Measurements from ENCODE around the gene SSPN.

SSPN gene

DNA sequence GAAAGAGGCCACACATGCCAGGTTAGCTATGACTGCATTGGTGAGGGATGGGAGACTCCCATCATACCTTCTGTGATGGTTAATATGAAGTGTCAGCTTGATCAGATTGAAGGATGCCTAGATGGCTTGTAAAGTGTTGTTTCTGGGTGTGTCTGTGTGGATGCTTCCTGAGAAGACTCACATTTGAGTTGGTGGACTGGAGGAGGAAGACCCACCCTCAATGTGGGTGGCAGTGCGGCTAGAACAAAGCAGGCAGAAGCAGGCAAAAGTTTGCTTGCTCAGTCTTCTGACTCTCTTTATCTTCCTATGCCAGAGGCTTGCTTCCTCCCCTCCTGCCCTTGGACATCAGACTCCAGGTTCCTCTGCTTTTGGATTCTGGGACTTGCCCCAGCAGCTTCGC lies 88.2 kb downstream of the SSPN start:
- Histone ChIP-seq H3K4me1 (ENCODE audit: insufficient read depth, insufficient read length) (peaks cover 6% of the 10 kb centered on the region), H3K27me3 (ENCODE audit: insufficient read depth, insufficient read length) (no peaks in the 10 kb centered on the region), H3K9me3 (ENCODE audit: insufficient read depth, low read length) (no peaks in the 10 kb centered on the region), H3K36me3 (ENCODE audit: insufficient read depth, insufficient read length, low read length) (no peaks in the 10 kb centered on the region), H3K4me3 (ENCODE audit: insufficient read length, low read depth) (no peak overlapping the region), H3K9ac (ENCODE audit: insufficient read length, low read depth) (no peak overlapping the region)
- TF ChIP-seq YY1 (IDR thresholded peaks at IDR 0.05; ENCODE audit: insufficient read depth, insufficient read length) (no peak), ZNF274 (IDR thresholded peaks at IDR 0.05; ENCODE audit: low read depth, low read length) (no peak), SUZ12 (IDR thresholded peaks at IDR 0.05; ENCODE audit: extremely low read depth, insufficient read depth, insufficient read length) (no peak)
- DNase-seq (ENCODE audit: low read depth, low spot score) = no peak

DNA sequence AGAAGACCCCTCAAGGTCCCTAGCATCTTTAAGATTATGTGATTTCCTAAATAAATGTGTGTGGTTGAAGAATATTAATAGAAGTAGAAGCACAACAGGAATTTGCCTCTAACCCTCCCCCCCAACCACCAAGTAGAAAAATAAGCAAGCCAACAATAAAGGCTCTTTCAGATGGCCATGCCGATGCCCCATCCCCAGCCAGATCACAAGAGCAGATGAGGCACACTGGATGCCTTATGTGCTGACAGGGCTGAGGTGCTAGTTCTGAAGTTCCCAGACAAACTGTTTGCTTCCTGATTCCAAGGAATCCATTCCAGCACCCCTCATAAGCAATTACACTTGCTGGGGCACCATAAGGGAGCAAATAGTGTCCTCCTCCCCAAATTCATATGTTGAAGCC lies 90.0 kb downstream of the SSPN start:
- Histone ChIP-seq H3K4me1 (ENCODE audit: insufficient read depth, insufficient read length) (peaks cover 6% of the 10 kb centered on the region), H3K9ac (ENCODE audit: insufficient read length, low read depth) (no peak overlapping the region), H3K4me3 (ENCODE audit: insufficient read length, low read depth) (no peak overlapping the region), H3K36me3 (ENCODE audit: insufficient read depth, insufficient read length, low read length) (no peaks in the 10 kb centered on the region), H3K27me3 (ENCODE audit: insufficient read depth, insufficient read length) (no peaks in the 10 kb centered on the region), H3K9me3 (ENCODE audit: insufficient read depth, low read length) (no peaks in the 10 kb centered on the region)
- DNase-seq (ENCODE audit: low read depth, low spot score) = no peak
- TF ChIP-seq SUZ12 (IDR thresholded peaks at IDR 0.05; ENCODE audit: extremely low read depth, insufficient read depth, insufficient read length) (no peak), ZNF274 (IDR thresholded peaks at IDR 0.05; ENCODE audit: low read depth, low read length) (no peak), YY1 (IDR thresholded peaks at IDR 0.05; ENCODE audit: insufficient read depth, insufficient read length) (no peak)

DNA sequence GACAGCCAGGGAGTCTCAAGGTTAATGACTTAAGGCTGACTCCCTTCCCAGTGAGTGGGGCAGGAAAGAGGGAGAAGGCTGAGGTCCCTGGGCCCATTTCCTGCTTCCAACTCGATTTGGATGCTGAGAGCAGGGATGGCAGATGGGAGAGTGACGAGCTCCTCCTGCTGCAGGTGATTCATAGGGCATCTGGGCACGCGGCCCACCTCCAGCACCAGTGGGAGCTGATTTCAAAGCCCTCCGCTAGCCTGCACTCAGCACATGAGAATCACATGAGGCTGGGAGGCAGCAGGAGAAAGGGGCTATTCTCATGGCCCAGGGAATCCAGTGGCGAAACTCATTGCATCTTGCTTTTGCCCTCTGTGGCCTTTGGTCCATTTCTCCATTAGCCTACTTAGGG lies 90.8 kb downstream of the SSPN start:
- H3K36me3 ChIP-seq (ENCODE audit: insufficient read depth, insufficient read length, low read length) = no peaks in the 10 kb centered on the region
- H3K9ac ChIP-seq (ENCODE audit: insufficient read length, low read depth) = no peak overlapping the region
- peaks cover 2% of the 10 kb centered on the region for H3K4me1 ChIP-seq (ENCODE audit: insufficient read depth, insufficient read length)
- no peaks in the 10 kb centered on the region for H3K9me3 ChIP-seq (ENCODE audit: insufficient read depth, low read length)
- DNase-seq (ENCODE audit: low read depth, low spot score) = no peak
- TF ChIP-seq YY1 (IDR thresholded peaks at IDR 0.05; ENCODE audit: insufficient read depth, insufficient read length) (no peak), SUZ12 (IDR thresholded peaks at IDR 0.05; ENCODE audit: extremely low read depth, insufficient read depth, insufficient read length) (no peak), ZNF274 (IDR thresholded peaks at IDR 0.05; ENCODE audit: low read depth, low read length) (no peak)
- H3K27me3 ChIP-seq (ENCODE audit: insufficient read depth, insufficient read length) = no peaks in the 10 kb centered on the region
- no peak overlapping the region for H3K4me3 ChIP-seq (ENCODE audit: insufficient read length, low read depth)

DNA sequence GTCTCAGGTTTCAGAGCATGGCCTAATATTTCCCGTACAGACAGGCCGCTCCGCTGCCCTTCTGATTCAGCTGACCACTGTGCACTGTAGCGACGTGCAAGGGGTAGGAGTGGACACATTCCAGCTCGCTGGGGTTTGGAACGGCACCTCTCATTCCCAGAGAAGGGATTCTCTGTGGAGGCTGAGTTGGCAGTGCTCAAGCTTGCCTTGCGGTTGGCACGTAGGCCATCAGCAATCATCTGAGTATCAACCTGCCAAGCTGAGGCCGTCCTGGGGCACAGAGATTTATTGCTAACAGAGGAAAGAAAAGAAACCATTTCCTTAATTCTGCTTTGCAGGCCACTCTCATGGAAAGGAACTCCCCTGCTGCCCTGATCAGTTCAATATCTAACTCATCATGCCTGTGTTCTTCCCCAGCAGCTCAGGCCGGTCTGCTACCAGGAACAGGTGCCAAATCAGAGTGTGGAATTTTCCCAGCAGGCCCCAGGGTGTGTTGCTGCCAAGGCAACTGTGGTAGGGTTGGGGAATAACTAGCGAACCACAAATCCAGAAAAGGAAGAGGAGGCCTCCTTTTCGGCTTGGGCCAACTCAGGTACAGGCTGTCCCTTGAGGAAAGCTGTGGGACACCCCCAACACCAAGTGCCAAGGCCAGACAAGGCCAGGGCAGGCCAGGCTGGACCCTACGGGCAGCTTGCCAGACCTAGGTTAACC lies 92.5 kb downstream of the SSPN start:
- no peak for TF ChIP-seq YY1 (IDR thresholded peaks at IDR 0.05; ENCODE audit: insufficient read depth, insufficient read length)
- no peak for TF ChIP-seq ZNF274 (IDR thresholded peaks at IDR 0.05; ENCODE audit: low read depth, low read length)
- TF ChIP-seq SUZ12 (IDR thresholded peaks at IDR 0.05; ENCODE audit: extremely low read depth, insufficient read depth, insufficient read length) = no peak
- Histone ChIP-seq H3K27me3 (ENCODE audit: insufficient read depth, insufficient read length) (no peaks in the 10 kb centered on the region), H3K4me3 (ENCODE audit: insufficient read length, low read depth) (no peak overlapping the region), H3K36me3 (ENCODE audit: insufficient read depth, insufficient read length, low read length) (no peaks in the 10 kb centered on the region), H3K4me1 (ENCODE audit: insufficient read depth, insufficient read length) (no peaks in the 10 kb centered on the region), H3K9ac (ENCODE audit: insufficient read length, low read depth) (no peak overlapping the region), H3K9me3 (ENCODE audit: insufficient read depth, low read length) (no peaks in the 10 kb centered on the region)
- no peak for DNase-seq (ENCODE audit: low read depth, low spot score)

DNA sequence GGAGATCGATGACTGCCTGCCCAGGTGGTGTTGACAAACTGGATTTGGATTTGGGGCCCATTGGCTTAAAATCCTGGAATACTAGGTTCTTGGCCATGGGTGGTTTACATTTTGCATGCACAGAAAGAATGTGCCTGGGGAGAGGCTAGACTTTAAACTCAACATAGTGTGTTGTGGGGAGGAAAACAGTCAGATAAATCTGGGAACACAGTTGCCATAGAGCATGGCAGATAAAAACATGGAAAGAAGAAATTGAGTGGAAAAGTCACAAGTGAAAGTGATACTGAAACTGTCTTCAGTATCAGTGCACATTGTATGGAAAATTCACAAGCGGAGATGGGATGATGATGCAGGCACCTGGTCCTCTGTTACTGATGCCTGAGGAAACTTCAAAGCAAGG lies 95.2 kb downstream of the SSPN start:
- no peak for DNase-seq (ENCODE audit: low read depth, low spot score)
- H3K4me1 ChIP-seq (ENCODE audit: insufficient read depth, insufficient read length) = no peaks in the 10 kb centered on the region
- H3K36me3 ChIP-seq (ENCODE audit: insufficient read depth, insufficient read length, low read length) = no peaks in the 10 kb centered on the region
- H3K27me3 ChIP-seq (ENCODE audit: insufficient read depth, insufficient read length) = no peaks in the 10 kb centered on the region
- no peaks in the 10 kb centered on the region for H3K9me3 ChIP-seq (ENCODE audit: insufficient read depth, low read length)
- H3K9ac ChIP-seq (ENCODE audit: insufficient read length, low read depth) = no peak overlapping the region
- no peak for TF ChIP-seq SUZ12 (IDR thresholded peaks at IDR 0.05; ENCODE audit: extremely low read depth, insufficient read depth, insufficient read length)
- no peak for TF ChIP-seq ZNF274 (IDR thresholded peaks at IDR 0.05; ENCODE audit: low read depth, low read length)
- no peak for TF ChIP-seq YY1 (IDR thresholded peaks at IDR 0.05; ENCODE audit: insufficient read depth, insufficient read length)
- no peak overlapping the region for H3K4me3 ChIP-seq (ENCODE audit: insufficient read length, low read depth)

DNA sequence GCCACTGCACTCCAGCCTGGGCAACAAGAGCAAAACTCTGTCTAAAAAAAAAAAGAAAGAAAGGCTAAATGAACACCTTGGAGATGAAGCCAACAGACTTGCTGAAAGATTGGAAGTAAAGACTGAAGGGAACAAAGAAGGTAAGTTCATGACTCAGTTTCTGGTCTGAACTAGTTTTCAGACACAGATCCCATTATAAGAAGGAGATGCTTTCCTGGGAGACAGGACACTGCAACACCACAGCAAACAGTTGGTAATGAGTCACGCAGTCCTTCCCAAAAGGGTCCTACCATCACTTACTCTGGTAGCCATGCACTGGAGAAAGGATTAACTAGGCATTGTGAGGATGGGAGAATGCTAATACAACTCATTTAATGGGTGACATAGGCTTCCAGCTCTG lies 97.2 kb downstream of the SSPN start:
- Histone ChIP-seq H3K27me3 (ENCODE audit: insufficient read depth, insufficient read length) (no peaks in the 10 kb centered on the region), H3K4me1 (ENCODE audit: insufficient read depth, insufficient read length) (no peaks in the 10 kb centered on the region), H3K36me3 (ENCODE audit: insufficient read depth, insufficient read length, low read length) (no peaks in the 10 kb centered on the region), H3K4me3 (ENCODE audit: insufficient read length, low read depth) (no peak overlapping the region), H3K9ac (ENCODE audit: insufficient read length, low read depth) (no peak overlapping the region), H3K9me3 (ENCODE audit: insufficient read depth, low read length) (no peaks in the 10 kb centered on the region)
- TF ChIP-seq ZNF274 (IDR thresholded peaks at IDR 0.05; ENCODE audit: low read depth, low read length) = no peak
- no peak for TF ChIP-seq SUZ12 (IDR thresholded peaks at IDR 0.05; ENCODE audit: extremely low read depth, insufficient read depth, insufficient read length)
- TF ChIP-seq YY1 (IDR thresholded peaks at IDR 0.05; ENCODE audit: insufficient read depth, insufficient read length) = no peak
- DNase-seq (ENCODE audit: low read depth, low spot score) = no peak

DNA sequence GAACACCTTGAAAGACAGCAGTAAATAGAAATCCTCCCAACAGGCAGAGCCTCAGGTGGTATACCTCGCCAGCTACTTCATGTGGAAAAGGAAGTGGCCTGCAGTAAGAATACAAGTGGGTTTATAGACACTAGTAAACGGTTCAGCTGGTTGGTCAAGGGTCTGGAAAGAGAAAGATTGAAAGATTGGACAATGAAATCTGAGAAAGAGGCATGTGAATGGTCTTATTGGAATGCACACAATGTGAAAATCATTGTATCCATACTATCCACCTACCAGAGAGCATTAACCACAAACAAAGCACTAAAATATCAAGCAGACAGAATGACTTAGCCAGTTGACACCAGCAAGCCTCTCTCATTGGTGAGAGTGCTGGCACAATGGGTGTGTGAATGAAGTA lies 98.2 kb downstream of the SSPN start:
- Histone ChIP-seq H3K4me1 (ENCODE audit: insufficient read depth, insufficient read length) (no peaks in the 10 kb centered on the region), H3K4me3 (ENCODE audit: insufficient read length, low read depth) (no peak overlapping the region), H3K36me3 (ENCODE audit: insufficient read depth, insufficient read length, low read length) (no peaks in the 10 kb centered on the region), H3K27me3 (ENCODE audit: insufficient read depth, insufficient read length) (no peaks in the 10 kb centered on the region), H3K9me3 (ENCODE audit: insufficient read depth, low read length) (no peaks in the 10 kb centered on the region), H3K9ac (ENCODE audit: insufficient read length, low read depth) (no peak overlapping the region)
- no peak for TF ChIP-seq SUZ12 (IDR thresholded peaks at IDR 0.05; ENCODE audit: extremely low read depth, insufficient read depth, insufficient read length)
- no peak for TF ChIP-seq YY1 (IDR thresholded peaks at IDR 0.05; ENCODE audit: insufficient read depth, insufficient read length)
- TF ChIP-seq ZNF274 (IDR thresholded peaks at IDR 0.05; ENCODE audit: low read depth, low read length) = no peak
- DNase-seq (ENCODE audit: low read depth, low spot score) = no peak
